Gastroesophageal sphincter (tissue), 3 donors: ENCODE data around the gene HNRNPA2B1.

Experiments used
- CTCF ChIP-seq, 4 experiments: fragments of 200-600 bp in 2 of 4; fragments of 450-650 bp in 2 of 4; sonication (generic) in 1 of 4; IDR thresholded peaks; one replicate each; pipeline ENCODE4 v1.5.1; 2017 to 2019; ENCODE audit warnings: antibody characterized with exemption in 4 of 4, mild to moderate bottlenecking in 2 of 4, moderate library complexity in 2 of 4
- POLR2A ChIP-seq, 2 donors: fragments of 450-650 bp; IDR thresholded peaks; one replicate each; pipeline ENCODE4 v1.6.1; 2017; ENCODE audit warnings: antibody characterized with exemption in 2 of 2, mild to moderate bottlenecking in 2 of 2, moderate library complexity in 1 of 2

GRCh38 chr7:26186364-26187311 is 13.9 kb downstream of the HNRNPA2B1 start:
- TF ChIP-seq CTCF (IDR thresholded peaks at IDR 0.05) (no peak), POLR2A (IDR thresholded peaks at IDR 0.05) (no peak)
